ENCODE data around the gene TMEM266.
A peak's percentile ranks its signal among the peaks of the same experiment; 100 is the strongest.

Gene TMEM266

DNA sequence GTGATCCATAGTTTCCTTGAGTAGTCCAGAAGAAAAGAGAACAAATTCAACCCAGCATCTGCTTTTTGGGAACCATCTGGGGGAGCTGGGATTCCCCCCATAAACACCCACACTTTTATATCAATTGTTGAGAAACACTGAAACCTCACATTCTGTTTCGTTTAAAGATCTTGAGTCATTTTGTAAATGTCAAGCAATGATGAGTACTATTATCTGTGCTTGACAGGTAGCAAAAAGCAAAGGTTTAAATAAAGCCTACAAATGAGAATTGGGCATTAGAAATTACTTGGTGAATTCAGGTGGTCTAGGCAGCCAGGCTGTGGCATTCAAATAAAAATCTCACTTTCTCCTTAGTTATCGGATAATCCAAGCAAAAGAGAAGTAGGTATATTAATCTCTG lies 75.7 kb downstream of the TMEM266 start:
- Mint-ChIP-seq H3K36me3 (ENCODE audit: low read depth) (no peaks in the 10 kb centered on the region), H3K27me3 (ENCODE audit: low read depth, poor library complexity) (peaks cover 29% of the 10 kb centered on the region), H3K4me3 (no peak overlapping the region), H3K27ac (no peak overlapping the region), H3K9me3 (no peaks in the 10 kb centered on the region), H3K4me1 (no peaks in the 10 kb centered on the region)
- DNase-seq, result no peak
- TF ChIP-seq, protein P1, sequence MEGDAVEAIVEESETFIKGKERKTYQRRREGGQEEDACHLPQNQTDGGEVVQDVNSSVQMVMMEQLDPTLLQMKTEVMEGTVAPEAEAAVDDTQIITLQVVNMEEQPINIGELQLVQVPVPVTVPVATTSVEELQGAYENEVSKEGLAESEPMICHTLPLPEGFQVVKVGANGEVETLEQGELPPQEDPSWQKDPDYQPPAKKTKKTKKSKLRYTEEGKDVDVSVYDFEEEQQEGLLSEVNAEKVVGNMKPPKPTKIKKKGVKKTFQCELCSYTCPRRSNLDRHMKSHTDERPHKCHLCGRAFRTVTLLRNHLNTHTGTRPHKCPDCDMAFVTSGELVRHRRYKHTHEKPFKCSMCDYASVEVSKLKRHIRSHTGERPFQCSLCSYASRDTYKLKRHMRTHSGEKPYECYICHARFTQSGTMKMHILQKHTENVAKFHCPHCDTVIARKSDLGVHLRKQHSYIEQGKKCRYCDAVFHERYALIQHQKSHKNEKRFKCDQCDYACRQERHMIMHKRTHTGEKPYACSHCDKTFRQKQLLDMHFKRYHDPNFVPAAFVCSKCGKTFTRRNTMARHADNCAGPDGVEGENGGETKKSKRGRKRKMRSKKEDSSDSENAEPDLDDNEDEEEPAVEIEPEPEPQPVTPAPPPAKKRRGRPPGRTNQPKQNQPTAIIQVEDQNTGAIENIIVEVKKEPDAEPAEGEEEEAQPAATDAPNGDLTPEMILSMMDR (IDR thresholded peaks at IDR 0.05), result no peak

DNA sequence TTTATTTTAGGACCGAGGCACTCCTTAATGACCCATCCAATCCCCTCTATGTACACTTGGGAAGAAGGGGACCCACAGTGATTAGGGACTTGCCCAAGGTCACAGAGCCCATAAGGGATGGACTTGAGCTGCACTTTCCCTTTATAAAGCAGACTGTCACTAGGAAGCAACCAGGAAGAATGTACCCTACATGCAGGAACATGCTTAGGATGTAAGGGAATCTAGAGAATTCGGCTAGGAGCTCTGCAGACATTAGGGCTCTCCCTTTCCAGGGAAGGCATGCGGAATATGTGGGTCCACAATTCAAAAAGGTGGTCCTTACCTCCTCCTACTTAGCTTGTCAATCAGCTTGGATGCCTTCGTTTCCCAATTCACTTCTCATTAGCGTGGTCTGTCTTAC lies 78.7 kb downstream of the TMEM266 start:
- Mint-ChIP-seq H3K4me1 (no peaks in the 10 kb centered on the region), H3K27me3 (ENCODE audit: low read depth, poor library complexity) (peaks cover 46% of the 10 kb centered on the region)

DNA sequence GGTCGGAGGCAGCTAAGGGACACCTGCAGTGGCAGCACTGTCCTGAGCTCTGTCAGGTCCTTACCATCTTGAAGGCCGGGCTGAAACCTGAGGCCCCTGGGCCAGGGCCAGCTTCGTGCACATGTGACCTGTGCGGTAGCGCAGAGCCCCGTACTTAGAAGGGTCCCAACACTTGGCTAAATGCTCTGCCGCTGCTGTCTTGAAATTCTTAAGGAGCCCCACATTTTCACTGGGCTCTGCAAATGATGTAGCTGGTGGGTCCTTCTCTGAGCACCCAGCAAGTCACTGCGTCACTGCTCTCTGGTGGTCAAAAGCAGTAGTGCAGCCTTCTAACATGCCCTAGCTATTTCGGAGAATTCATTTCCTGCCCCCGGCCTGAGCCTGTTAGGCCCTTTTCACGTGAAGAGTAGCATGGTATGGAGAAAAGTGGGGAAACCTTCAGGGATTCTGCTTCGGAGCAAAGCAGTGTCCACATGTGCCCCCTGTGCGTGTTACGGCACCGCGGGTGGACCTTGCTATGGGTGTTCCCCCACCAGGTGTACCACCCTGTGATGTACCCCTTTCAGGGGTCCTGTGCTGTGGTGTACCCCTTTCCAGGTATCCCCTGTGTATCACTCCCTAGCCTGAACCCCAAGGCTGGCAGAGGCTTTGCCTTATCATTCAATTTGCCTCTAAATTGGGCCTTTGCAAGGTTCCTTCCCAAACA lies 79.7 kb downstream of the TMEM266 start:
- Mint-ChIP-seq H3K36me3 (ENCODE audit: low read depth) (no peaks in the 10 kb centered on the region), H3K9me3 (peaks cover 2% of the 10 kb centered on the region), H3K27me3 (ENCODE audit: low read depth, poor library complexity) (peaks cover 52% of the 10 kb centered on the region), H3K4me3 (no peak overlapping the region), H3K27ac (no peak overlapping the region), H3K4me1 (no peaks in the 10 kb centered on the region)
- peak; percentile 85 for DNase-seq
- TF ChIP-seq, protein P1 (IDR thresholded peaks at IDR 0.05), result peak; percentile 94

More for the DNA sequence above, 78.7 kb downstream of the TMEM266 start:
- H3K36me3 Mint-ChIP-seq (ENCODE audit: low read depth), result no peaks in the 10 kb centered on the region
- no peak overlapping the region for H3K4me3 Mint-ChIP-seq
- TF ChIP-seq, protein P1 (IDR thresholded peaks at IDR 0.05), result no peak
- H3K9me3 Mint-ChIP-seq, result peaks cover 2% of the 10 kb centered on the region
- no peak for DNase-seq
- no peak overlapping the region for H3K27ac Mint-ChIP-seq

DNA sequence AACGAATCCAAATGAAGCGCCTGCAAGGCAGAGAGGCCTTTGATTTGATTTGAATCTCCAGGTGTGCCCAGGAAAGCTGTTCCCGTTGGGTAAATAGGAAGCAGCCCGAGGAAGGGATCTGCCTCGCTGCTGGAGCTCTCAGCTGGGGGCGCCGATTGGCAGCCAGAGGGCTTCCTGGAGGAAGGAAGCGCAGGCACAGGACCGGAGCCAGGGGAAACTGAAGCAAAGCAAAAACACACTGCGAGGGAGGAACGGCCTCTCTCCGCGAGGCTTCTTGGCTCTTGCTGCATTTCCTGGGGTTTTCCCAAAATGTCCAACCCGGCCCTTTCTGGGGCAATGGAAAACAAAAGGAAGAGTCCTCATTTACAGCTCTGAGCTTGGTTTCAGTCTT lies 80.3 kb downstream of the TMEM266 start:
- DNase-seq, result no peak
- TF ChIP-seq, protein P1 (IDR thresholded peaks at IDR 0.05), result no peak
- Mint-ChIP-seq H3K9me3 (peaks cover 2% of the 10 kb centered on the region), H3K4me3 (no peak overlapping the region), H3K27me3 (ENCODE audit: low read depth, poor library complexity) (peaks cover 50% of the 10 kb centered on the region), H3K4me1 (no peaks in the 10 kb centered on the region), H3K27ac (no peak overlapping the region), H3K36me3 (ENCODE audit: low read depth) (no peaks in the 10 kb centered on the region)

DNA sequence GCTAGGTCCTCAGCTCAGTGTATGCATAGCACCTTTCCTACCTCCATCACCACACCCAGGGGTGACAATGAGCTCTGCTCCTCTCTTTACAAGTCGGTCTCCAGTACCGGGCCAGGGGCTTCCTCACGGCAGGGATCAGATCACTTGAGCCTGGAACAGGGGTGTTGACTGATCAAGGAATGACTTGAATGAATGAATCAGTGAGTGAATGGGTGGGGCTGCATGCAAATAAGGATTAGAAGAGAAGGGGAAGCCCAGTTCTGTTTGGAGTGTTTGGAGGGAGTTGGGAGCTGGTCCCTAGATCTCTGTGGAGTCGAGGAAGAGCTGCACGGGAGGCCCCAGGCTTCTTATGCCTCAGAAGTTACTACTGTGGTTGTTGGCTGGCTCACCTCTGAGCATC lies 87.0 kb downstream of the TMEM266 start:
- TF ChIP-seq, protein P1 (IDR thresholded peaks at IDR 0.05), result no peak
- Mint-ChIP-seq H3K27me3 (ENCODE audit: low read depth, poor library complexity) (peaks cover 58% of the 10 kb centered on the region), H3K9me3 (no peaks in the 10 kb centered on the region), H3K4me1 (peaks cover 21% of the 10 kb centered on the region), H3K4me3 (no peak overlapping the region), H3K36me3 (ENCODE audit: low read depth) (no peaks in the 10 kb centered on the region), H3K27ac (no peak overlapping the region)
- no peak for DNase-seq

Data from nephron progenitor cell (in vitro differentiated cells).